PFSK-1 (cell line): ENCODE results near the gene GRB10.

ENCODE experiments used
- FOXP2 ChIP-seq: optimal IDR thresholded peaks from 2 replicates; pipeline ENCODE3; 2011; ENCODE audit warnings: borderline replicate concordance, control low read depth, inconsistent platforms; ENCODE audit not compliant: insufficient read depth; ENCODE audit errors: extremely low read length, extremely low read depth
- POLR2AphosphoS5 ChIP-seq: IDR thresholded peaks from 2 replicates; pipeline ENCODE4 v1.6.1; 2012; ENCODE audit warnings: low read depth, mild to moderate bottlenecking, control low read depth, low read length, moderate library complexity
- REST ChIP-seq, 2 experiments: IDR thresholded peaks; 2 replicates each; pipeline versions ENCODE4 v1.6.1 to v1.8.0; 2011 to 2012; ENCODE audit warnings: low read depth in 2 of 2, low read length in 2 of 2, control low read depth in 1 of 2, inconsistent platforms in 1 of 2, mild to moderate bottlenecking in 1 of 2, moderate library complexity in 1 of 2; ENCODE audit not compliant: insufficient read depth in 1 of 2
- SIN3A ChIP-seq: IDR thresholded peaks from 2 replicates; pipeline ENCODE4 v1.6.1; 2012; ENCODE audit warnings: mild to moderate bottlenecking, low read length, moderate library complexity, borderline replicate concordance; ENCODE audit not compliant: insufficient read depth
- TAF1 ChIP-seq: IDR thresholded peaks from 2 replicates; pipeline ENCODE4 v1.6.1; 2012; ENCODE audit warnings: low read length, control low read depth, borderline replicate concordance; ENCODE audit not compliant: insufficient read depth

Gene GRB10

GRCh38 chr7:50660040-50660829 lies 122.5 kb downstream of the GRB10 start:
- TF ChIP-seq REST (IDR thresholded peaks at IDR 0.05; ENCODE audit: insufficient read depth in 1 of 2, low read depth in 2 of 2, low read length in 2 of 2): no peak
- no peak for TF ChIP-seq POLR2AphosphoS5
- TF ChIP-seq SIN3A: no peak
- no peak for TF ChIP-seq TAF1
- TF ChIP-seq FOXP2: no peak

DNA sequence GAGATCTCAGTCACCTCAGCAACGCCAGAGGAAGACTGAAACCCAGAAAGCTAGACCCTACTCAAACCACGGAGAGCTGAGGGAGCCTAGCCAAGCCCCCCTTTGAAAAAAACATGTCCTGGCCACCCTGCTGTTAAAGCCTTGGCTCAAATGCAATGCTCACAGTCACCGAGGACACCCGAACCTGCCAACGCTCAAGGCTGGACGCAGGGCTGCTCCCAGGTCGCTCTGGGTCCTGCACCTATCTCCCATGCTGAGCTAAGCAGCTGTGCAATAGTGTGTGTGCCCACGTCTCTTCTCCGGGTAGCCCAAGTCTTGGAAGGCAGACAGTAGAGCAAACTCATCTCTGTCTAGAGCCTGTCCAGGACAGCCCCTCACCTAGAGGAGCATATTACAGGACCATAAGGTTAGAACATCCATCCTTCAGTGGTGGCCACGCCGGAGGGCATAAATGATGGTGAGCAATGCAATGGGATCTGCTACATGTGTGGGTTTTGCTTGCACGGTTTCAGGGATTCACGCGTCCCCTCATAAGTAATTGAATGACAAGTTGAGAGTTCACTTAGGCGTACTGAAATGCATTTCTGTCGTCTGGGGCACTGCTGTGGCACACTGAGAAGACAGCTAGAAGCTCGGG lies 123.2 kb downstream of the GRB10 start:
- TF ChIP-seq REST (IDR thresholded peaks at IDR 0.05; ENCODE audit: insufficient read depth in 1 of 2, low read depth in 2 of 2, low read length in 2 of 2) (no peak), POLR2AphosphoS5 (no peak), TAF1 (no peak), FOXP2 (no peak), SIN3A (no peak)

DNA sequence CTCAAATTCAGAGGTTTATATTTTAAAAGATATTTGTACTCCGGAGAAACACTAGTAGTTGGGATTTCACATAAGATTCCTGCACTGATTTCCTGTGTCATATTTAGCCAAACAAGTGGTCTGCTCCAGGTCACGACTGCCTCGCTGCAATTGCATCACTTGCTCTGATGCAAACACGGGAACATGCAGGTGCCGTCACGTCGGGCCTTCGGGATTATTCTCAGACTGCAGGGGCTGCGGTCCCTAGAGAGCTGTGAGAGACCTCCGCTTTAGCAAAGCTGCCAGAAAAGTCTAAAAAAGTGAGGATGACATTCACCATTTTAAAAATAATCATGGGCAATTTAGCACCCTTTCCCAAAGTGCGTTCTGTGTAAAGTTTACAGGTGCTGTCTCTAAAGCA lies 124.0 kb downstream of the GRB10 start:
- TF ChIP-seq FOXP2: no peak
- no peak for TF ChIP-seq REST (IDR thresholded peaks at IDR 0.05; ENCODE audit: insufficient read depth in 1 of 2, low read depth in 2 of 2, low read length in 2 of 2)
- no peak for TF ChIP-seq SIN3A
- TF ChIP-seq TAF1: no peak

DNA sequence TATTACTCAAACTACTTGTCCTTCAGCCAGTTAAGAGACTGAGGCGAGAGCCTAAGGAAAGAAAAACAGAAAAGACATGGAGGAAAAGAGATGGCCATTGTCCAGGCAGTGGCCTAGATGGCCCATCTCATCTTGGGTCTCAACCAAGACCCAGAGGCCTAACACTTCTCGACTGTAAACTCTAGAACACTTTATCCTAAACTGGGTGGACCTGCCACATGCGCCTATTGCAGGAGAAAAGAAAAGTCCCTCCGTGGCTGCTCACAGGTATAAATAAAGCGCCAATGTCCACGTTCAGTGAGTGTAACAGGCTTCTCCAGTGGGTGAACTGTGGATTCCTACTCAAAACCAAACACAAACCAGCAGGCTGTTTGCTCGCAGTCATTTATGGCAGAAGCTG lies 124.8 kb downstream of the GRB10 start:
- TF ChIP-seq POLR2AphosphoS5: no peak
- no peak for TF ChIP-seq SIN3A
- no peak for TF ChIP-seq REST (IDR thresholded peaks at IDR 0.05; ENCODE audit: insufficient read depth in 1 of 2, low read depth in 2 of 2, low read length in 2 of 2)
- TF ChIP-seq FOXP2: no peak
- no peak for TF ChIP-seq TAF1
